Measurements from ENCODE around the gene FAM200A. TPM values are rescaled to one million over a fixed set of nuclear protein-coding genes. Genes with fewer than 3 reads are reported as not detected.
A peak's percentile ranks its signal among the peaks of the same experiment; 100 is the strongest.

The FAM200A gene
- total RNA-seq, 3 donors from 2014 or later (not counting 1 experiment from before 2014, with no cell fraction given): 2.3 to 3.1 (median 2.6) TPM

DNA sequence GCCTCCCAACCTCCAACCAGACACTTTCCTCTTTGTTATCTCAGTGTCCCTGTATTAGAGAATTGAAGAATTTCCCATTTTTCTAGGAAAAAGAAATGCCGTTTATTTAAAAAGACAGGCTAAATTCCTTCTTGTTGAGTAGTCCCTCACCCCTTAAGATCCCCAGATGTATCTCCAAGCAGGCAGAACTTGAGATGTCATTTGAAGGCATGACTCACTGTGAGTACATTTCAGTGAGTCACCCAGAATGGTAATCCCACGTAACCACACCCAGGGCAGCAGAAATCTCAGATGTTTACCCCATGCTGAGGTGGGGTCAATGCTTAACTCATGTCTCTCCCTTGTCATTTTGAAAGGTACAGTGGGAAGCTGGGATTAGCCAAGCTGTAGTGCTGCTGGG lies 10.9 kb upstream of the FAM200A start:
- peaks cover 50% of the 10 kb centered on the region for H3K36me3 ChIP-seq (ENCODE audit: control insufficient read depth, insufficient read depth, low read length)
- ATAC-seq: no peak
- intact Hi-C loops (cut with micrococcal nuclease): no loop called here
- Mint-ChIP-seq H3K36me3 (peaks cover 27% of the 10 kb centered on the region), H3K4me1 (peaks cover 37 to 45% of the 10 kb centered on the region in 2 donors), H3K9me3 (no peaks in the 10 kb centered on the region), H3K4me3 (peak overlapping the region; percentile 29), H3K27ac (peak overlapping the region; percentile 75), H3K27me3 (ENCODE audit: low read depth in 2 of 2) (no peaks in the 10 kb centered on the region)
- TF ChIP-seq CTCF (IDR thresholded peaks at IDR 0.05): no peak
- no peaks in the 10 kb centered on the region for H3K27me3 ChIP-seq (ENCODE audit: control insufficient read depth, insufficient read depth, low read length)
- H3K4me3 ChIP-seq (ENCODE audit: low read length): no peak overlapping the region
- no peak for DNase-seq
- H3K9me3 ChIP-seq (ENCODE audit: control insufficient read depth, insufficient read depth, low read length): no peaks in the 10 kb centered on the region
- peaks cover 21% of the 10 kb centered on the region for H3K4me1 ChIP-seq (ENCODE audit: control insufficient read depth, insufficient read depth, low read length)
- WGBS (ENCODE audit: insufficient coverage): 78% methylated on average over 2 of the region's 2 CpGs
- H3K27ac ChIP-seq (ENCODE audit: low read length): no peak overlapping the region

- H3K27ac ChIP-seq (ENCODE audit: low read length): no peak overlapping the region
- Mint-ChIP-seq H3K9me3 (no peaks in the 10 kb centered on the region), H3K27ac (peak overlapping the region; percentile 75), H3K4me3 (peak overlapping the region; percentile 29), H3K27me3 (ENCODE audit: low read depth in 2 of 2) (no peaks in the 10 kb centered on the region), H3K36me3 (peaks cover 27% of the 10 kb centered on the region), H3K4me1 (peaks cover 42 to 51% of the 10 kb centered on the region in 2 donors)
- intact Hi-C loops (cut with micrococcal nuclease): no loop called here
- TF ChIP-seq CTCF (IDR thresholded peaks at IDR 0.05): no peak
- no peaks in the 10 kb centered on the region for H3K9me3 ChIP-seq (ENCODE audit: control insufficient read depth, insufficient read depth, low read length)
- H3K4me1 ChIP-seq (ENCODE audit: control insufficient read depth, insufficient read depth, low read length): peaks cover 26% of the 10 kb centered on the region
- no peak overlapping the region for H3K4me3 ChIP-seq (ENCODE audit: low read length)
- no peaks in the 10 kb centered on the region for H3K27me3 ChIP-seq (ENCODE audit: control insufficient read depth, insufficient read depth, low read length)
- 97% methylated on average over 7 of the region's 9 CpGs for WGBS (ENCODE audit: insufficient coverage)
- ATAC-seq (no peak), DNase-seq (no peak)
- H3K36me3 ChIP-seq (ENCODE audit: control insufficient read depth, insufficient read depth, low read length): peaks cover 50% of the 10 kb centered on the region
These were observed 10.3 kb upstream of the FAM200A start for GRCh38 chr7:99562114-99562784.

- ATAC-seq: no peak
- Mint-ChIP-seq H3K27me3 (ENCODE audit: low read depth in 2 of 2) (no peaks in the 10 kb centered on the region), H3K4me3 (peak overlapping the region; percentile 21), H3K4me1 (peaks cover 45 to 54% of the 10 kb centered on the region in 2 donors), H3K36me3 (peaks cover 27% of the 10 kb centered on the region), H3K9me3 (no peaks in the 10 kb centered on the region), H3K27ac (peak overlapping the region; percentile 75)
- WGBS (ENCODE audit: insufficient coverage): 94% methylated on average over 2 of the region's 2 CpGs
- no peak overlapping the region for H3K4me3 ChIP-seq (ENCODE audit: low read length)
- TF ChIP-seq CTCF (IDR thresholded peaks at IDR 0.05): no peak
- intact Hi-C loops (cut with micrococcal nuclease): no loop called here
- peaks cover 32% of the 10 kb centered on the region for H3K4me1 ChIP-seq (ENCODE audit: control insufficient read depth, insufficient read depth, low read length)
- peaks cover 50% of the 10 kb centered on the region for H3K36me3 ChIP-seq (ENCODE audit: control insufficient read depth, insufficient read depth, low read length)
- no peaks in the 10 kb centered on the region for H3K27me3 ChIP-seq (ENCODE audit: control insufficient read depth, insufficient read depth, low read length)
- DNase-seq: no peak
- H3K9me3 ChIP-seq (ENCODE audit: control insufficient read depth, insufficient read depth, low read length): no peaks in the 10 kb centered on the region
- no peak overlapping the region for H3K27ac ChIP-seq (ENCODE audit: low read length)
These were observed 9.8 kb upstream of the FAM200A start for GRCh38 chr7:99561737-99562051.

Data from natural killer cell (primary cell).